Esophagus squamous epithelium (tissue), 5 donors: Measurements from ENCODE around the gene NPNT. TPM values are rescaled to one million over a fixed set of nuclear protein-coding genes. Genes with fewer than 3 reads are reported as not detected.

Source experiments
- DNase-seq: peaks from one replicate; lab custom pipeline; 2025; lab: John Stamatoyannopoulos, UW
- H3K27ac ChIP-seq, 4 donors: fragments of 200-600 bp; sonication (generic); one replicate each; pipeline ENCODE4 v1.5.1; 2016 to 2019; ENCODE audit warnings: mild to moderate bottlenecking in 1 of 4
- H3K27me3 ChIP-seq, 4 donors: fragments of 200-600 bp; sonication (generic); 1 replicate in 3 of 4; 2 replicates in 1 of 4; pipeline versions ENCODE4 v1.5.1 to v1.6.0; 2017 to 2021; ENCODE audit warnings: antibody characterized with exemption in 1 of 4
- H3K36me3 ChIP-seq, 3 donors: fragments of 200-600 bp; sonication (generic); one replicate each; pipeline ENCODE4 v1.5.1; 2016 to 2019
- H3K4me1 ChIP-seq, 3 donors: fragments of 200-600 bp; sonication (generic); one replicate each; pipeline ENCODE4 v1.5.1; 2017 to 2019
- H3K4me3 ChIP-seq, 4 donors: fragments of 200-600 bp; sonication (generic); 1 replicate in 3 of 4; 2 replicates in 1 of 4; pipeline ENCODE4 v1.5.1; 2016 to 2019; ENCODE audit warnings: mild to moderate bottlenecking in 2 of 4, moderate library complexity in 1 of 4
- H3K9me3 ChIP-seq, 3 donors: fragments of 200-600 bp; sonication (generic); one replicate each; pipeline ENCODE4 v1.5.1; 2016 to 2019
- CTCF ChIP-seq, 6 experiments: fragments of 450-650 bp in 4 of 6; fragments of 200-600 bp in 2 of 6; sonication (generic) in 2 of 6; IDR thresholded peaks; one replicate each; pipeline ENCODE4 v1.5.1; 2016 to 2019; ENCODE audit warnings: antibody characterized with exemption in 6 of 6, mild to moderate bottlenecking in 4 of 6, moderate library complexity in 4 of 6
- POLR2A ChIP-seq, 4 donors: fragments of 450-650 bp; IDR thresholded peaks; one replicate each; pipeline ENCODE4 v1.6.1; 2017; ENCODE audit warnings: antibody characterized with exemption in 4 of 4, mild to moderate bottlenecking in 4 of 4, moderate library complexity in 3 of 4
- WGBS, 2 donors: methylation state at CpG; one replicate each; pipeline ENCODE4 v1.1.5; 2018; 5-methylcytosine and 5-hydroxymethylcytosine counted together
- intact Hi-C: fragments of 100-400 bp; cut with DNase I; formaldehyde crosslinking; loops from one replicate; pipeline ENCODE4 v1.15.0; 2022
- total RNA-seq, 4 donors: library from RNA; depleted of rRNA; stranded (reverse); fragments of >200 nt; gene quantifications; one replicate each; pipeline ENCODE4 v1.1.0, GENCODE V29; 2016
- donor health status: DM: yes; HTN: yes; CAD: no.

NPNT gene
- total RNA-seq, 4 donors from 2014 or later, result 7.5 to 17.2 (median 15.7) TPM

- intact Hi-C loops, result no loop called here
- WGBS, 2 donors, result 75 to 83% methylated on average over 3 of the region's 3 CpGs
- no peak for TF ChIP-seq POLR2A (IDR thresholded peaks at IDR 0.05)
- no peak for TF ChIP-seq CTCF (IDR thresholded peaks at IDR 0.05)
- no peak overlapping the region for H3K4me3 ChIP-seq
- DNase-seq, result no peak
- no peaks in the 10 kb centered on the region for H3K9me3 ChIP-seq
- H3K36me3 ChIP-seq, result no peaks in the 10 kb centered on the region
- no peak overlapping the region for H3K27ac ChIP-seq
- no peaks in the 10 kb centered on the region for H3K4me1 ChIP-seq
- H3K27me3 ChIP-seq, result no peaks in the 10 kb centered on the region
These were observed 81.6 kb downstream of the NPNT start for GRCh38 chr4:105976915-105977314.

DNA sequence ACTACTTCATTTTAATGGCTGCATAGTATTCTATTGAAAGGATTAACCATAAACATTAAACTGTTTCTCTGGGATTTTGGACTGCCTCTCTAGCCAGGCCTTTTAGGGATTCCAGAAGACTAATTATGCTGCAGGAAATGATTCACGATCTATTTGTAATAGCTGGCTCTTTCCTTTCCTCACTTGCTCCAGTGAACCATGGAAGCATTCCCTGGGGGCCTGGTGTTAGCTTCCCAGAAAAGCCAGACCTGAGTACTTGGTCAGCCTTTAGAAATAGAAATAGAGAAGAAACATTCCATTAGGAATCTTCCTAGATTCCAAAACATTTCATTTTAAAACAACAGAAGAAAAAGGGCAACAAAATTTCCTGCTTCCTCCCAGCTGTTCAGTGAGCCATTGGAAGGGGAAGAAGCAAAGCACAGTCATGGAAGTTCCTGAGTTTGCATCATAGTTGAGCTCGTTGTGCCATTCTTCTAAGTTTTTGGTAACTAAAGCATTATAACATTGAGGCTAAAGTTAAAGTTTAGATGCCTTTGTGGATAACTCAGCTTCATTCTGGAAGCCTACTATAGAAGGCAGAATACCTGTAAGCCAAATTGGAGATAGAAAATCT is 83.5 kb downstream of the NPNT start:
- no peak for TF ChIP-seq CTCF (IDR thresholded peaks at IDR 0.05)
- TF ChIP-seq POLR2A (IDR thresholded peaks at IDR 0.05), result no peak
- no peak for DNase-seq
- no peaks in the 10 kb centered on the region for H3K9me3 ChIP-seq
- WGBS, 2 donors, result 41 to 42% methylated on average over 2 of the region's 2 CpGs
- no peak overlapping the region for H3K4me3 ChIP-seq
- no peaks in the 10 kb centered on the region for H3K4me1 ChIP-seq
- H3K27me3 ChIP-seq, result no peaks in the 10 kb centered on the region
- no peaks in the 10 kb centered on the region for H3K36me3 ChIP-seq
- intact Hi-C loops, result no loop called here
- H3K27ac ChIP-seq, result peak overlapping the region in 1 of 4 donors; percentile 2

- Histone ChIP-seq H3K27me3 (no peaks in the 10 kb centered on the region), H3K27ac (peak overlapping the region in 1 of 4 donors; percentile 2), H3K4me1 (no peaks in the 10 kb centered on the region), H3K36me3 (no peaks in the 10 kb centered on the region), H3K9me3 (peaks cover 0 to under 1% (median 0%) of the 10 kb centered on the region in 3 donors), H3K4me3 (no peak overlapping the region)
- intact Hi-C loops, result no loop called here
- DNase-seq, result no peak
- no peak for TF ChIP-seq POLR2A (IDR thresholded peaks at IDR 0.05)
- TF ChIP-seq CTCF (IDR thresholded peaks at IDR 0.05), result no peak
- 77 to 100% methylated on average over 1 to 3 of the region's 3 CpGs for WGBS, 2 donors
These were observed 84.2 kb downstream of the NPNT start for GRCh38 chr4:105979506-105979905.

- no peaks in the 10 kb centered on the region for H3K27me3 ChIP-seq
- intact Hi-C loops, result no loop called here
- peaks cover 0 to 34% (median 15%) of the 10 kb centered on the region in 3 donors for H3K4me1 ChIP-seq
- no peak for DNase-seq
- H3K36me3 ChIP-seq, result no peaks in the 10 kb centered on the region
- no peak overlapping the region for H3K4me3 ChIP-seq
- peaks cover 0 to 5% (median 0%) of the 10 kb centered on the region in 3 donors for H3K9me3 ChIP-seq
- TF ChIP-seq POLR2A (IDR thresholded peaks at IDR 0.05) (no peak), CTCF (IDR thresholded peaks at IDR 0.05) (no peak)
- 29 to 81% methylated on average over 2 of the region's 2 CpGs for WGBS, 2 donors
- H3K27ac ChIP-seq, result peak overlapping the region in 1 of 4 donors; percentile 25
These were observed 93.4 kb downstream of the NPNT start for GRCh38 chr4:105988671-105989070.

- 20 to 38% methylated on average over 2 of the region's 2 CpGs for WGBS, 2 donors
These were observed 94.4 kb downstream of the NPNT start for GRCh38 chr4:105989485-105990242.

More at GRCh38 chr4:105989485-105990242, 94.4 kb downstream of the NPNT start:
- TF ChIP-seq POLR2A (IDR thresholded peaks at IDR 0.05), result no peak
- TF ChIP-seq CTCF (IDR thresholded peaks at IDR 0.05), result no peak
- Histone ChIP-seq H3K36me3 (no peaks in the 10 kb centered on the region), H3K27me3 (no peaks in the 10 kb centered on the region), H3K4me3 (no peak overlapping the region), H3K9me3 (peaks cover 0 to 2% (median 0%) of the 10 kb centered on the region in 3 donors), H3K27ac (peak overlapping the region; percentile 25 to 70 (median 56)), H3K4me1 (peaks cover 0 to 44% (median 18%) of the 10 kb centered on the region in 3 donors)
- no peak for DNase-seq
- intact Hi-C loops, result no loop called here
